ENCODE data around the gene KNDC1.
"Not testable (repeated sequence)": the region's sequence is repeated elsewhere in the genome, so short reads cannot be mapped to it uniquely, and the experiment has no call there.

KNDC1 gene

DNA sequence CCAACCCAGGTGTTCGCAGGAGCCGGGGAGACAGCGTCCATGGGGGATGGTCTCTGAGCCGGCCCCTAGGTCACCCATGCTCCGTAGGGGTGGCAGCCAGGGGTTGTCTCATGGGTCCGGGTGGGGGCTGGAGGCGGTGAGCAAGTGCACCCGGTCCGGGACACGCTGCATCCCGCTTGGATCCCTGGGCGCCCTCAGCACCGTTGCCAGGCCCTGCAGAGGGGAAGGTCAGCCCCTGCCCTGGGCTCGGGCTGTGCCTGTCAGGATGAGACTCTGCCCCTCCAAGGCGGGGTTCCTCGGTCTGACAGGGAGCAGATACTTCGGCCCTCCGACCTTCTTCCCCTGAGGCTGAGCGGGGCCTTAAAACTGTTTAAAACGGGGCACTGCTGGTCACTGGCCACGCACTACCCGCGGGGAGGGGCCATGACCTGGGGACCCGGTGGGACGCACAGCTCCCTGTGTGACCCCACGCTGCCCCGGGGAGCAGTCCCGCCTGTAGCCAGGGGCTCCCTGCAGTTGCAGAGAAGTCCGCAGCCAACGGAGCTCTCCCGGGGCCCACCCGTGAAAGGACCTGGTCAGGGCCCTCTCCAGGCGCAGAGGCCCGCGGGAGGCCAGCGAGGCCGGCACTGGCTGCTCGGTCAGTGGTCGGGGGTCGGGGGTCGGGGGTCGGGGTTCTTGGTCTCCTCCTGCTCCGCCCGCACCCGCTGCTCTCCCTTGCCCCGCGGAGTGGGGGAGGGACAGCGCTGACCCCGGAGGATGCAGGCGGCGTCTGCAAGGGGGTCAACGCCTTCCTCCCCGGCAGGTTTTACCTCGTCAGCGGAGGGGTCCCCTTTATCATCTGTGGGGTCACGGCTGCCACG is 33.4 kb upstream of the KNDC1 start:
- DNase-seq (ENCODE audit: low spot score) = no peak

DNA sequence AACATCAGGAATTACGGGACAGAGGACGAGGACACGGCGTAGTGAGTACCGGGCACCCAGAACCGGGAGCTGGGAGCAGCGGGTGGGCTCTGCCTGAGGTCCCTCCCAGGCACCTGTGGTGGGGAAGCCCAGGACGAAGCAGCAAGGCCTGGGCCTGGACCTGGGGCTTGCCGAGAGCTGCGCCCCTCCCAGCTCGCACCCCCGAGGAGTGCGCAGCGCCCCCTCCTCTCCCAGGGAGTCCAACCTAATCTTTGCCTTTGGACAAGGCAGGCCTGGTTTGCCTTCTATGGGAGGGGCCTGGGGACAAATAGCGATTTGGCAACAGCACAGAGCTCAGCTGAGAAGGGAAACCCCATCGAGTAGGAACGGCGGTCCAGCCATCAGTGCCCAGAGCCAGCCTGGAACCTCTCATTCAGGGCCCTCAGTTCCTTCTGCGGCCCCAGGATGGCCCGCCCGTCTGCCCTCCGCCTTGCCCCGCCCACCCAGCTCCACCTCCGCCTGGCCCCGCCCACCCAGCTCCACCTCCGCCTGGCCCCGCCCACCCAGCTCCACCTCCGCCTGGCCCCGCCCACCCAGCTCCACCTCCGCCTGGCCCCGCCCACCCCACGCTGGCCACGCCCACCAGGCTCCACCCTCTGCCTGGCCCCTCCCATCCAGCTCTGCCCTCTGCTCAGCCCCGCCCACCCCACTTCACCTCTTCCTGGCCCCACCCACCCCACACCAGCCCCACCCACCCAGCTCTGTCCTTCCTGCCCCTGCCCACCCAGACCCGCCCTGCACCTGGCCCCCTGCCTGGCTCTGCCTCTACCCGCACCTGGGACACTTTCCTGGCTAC is 32.5 kb upstream of the KNDC1 start:
- no peak for DNase-seq (ENCODE audit: low spot score)

DNA sequence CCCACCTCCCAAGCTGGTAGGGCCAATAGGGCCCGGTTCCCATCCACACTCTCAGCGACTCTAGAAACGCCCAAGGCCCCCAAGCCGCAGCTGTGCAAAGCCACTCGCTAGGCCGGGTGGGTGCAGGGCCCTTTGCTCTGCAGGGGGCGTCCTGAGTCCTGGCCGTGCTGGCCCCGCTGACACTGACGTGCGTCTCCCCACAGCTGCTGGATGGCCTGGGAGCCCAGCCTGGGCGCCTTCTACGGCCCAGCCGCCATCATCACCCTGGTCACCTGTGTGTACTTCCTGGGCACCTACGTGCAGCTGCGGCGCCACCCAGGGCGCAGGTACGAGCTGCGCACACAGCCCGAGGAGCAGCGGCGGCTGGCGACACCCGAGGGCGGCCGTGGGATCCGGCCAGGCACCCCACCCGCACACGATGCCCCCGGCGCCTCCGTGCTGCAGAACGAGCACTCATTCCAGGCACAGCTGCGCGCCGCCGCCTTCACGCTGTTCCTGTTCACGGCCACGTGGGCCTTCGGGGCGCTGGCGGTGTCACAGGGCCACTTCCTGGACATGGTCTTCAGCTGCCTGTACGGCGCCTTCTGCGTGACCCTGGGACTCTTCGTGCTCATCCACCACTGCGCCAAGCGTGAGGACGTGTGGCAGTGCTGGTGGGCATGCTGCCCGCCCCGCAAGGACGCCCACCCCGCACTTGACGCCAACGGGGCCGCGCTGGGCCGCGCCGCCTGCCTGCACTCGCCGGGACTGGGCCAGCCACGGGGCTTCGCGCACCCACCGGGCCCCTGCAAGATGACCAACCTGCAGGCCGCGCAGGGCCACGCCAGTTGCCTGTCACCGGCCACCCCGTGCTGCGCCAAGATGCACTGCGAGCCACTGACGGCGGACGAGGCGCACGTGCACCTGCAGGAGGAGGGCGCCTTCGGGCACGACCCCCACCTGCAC is 31.6 kb upstream of the KNDC1 start:
- DNase-seq (ENCODE audit: low spot score) = no peak

DNA sequence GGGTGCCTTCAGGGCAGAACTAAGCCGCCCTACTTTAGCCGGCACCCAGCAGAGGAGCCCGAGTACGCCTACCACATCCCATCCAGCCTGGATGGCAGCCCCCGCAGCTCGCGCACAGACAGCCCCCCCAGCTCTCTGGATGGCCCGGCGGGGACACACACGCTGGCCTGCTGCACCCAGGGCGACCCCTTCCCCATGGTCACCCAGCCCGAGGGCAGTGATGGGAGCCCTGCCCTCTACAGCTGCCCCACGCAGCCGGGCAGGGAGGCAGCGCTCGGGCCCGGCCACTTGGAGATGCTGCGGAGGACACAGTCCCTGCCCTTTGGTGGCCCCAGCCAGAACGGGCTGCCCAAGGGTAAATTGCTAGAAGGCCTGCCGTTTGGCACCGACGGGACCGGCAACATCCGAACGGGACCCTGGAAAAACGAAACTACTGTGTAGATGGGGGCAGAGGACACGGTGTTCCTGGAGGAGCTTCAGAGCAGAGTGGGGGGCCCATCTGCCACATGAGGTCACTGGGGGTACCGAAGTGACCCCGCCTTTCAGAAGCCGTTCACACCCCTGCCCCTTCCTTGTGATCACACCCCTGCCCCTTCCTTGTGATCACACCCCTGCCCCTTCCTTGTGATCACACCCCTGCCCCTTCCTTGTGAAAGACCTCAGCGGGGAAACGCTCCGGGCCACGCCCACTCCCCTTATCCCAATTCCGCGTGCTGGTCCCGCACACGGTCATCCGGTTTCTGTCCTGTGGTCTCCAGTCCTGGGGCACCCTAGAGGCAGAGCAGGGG is 30.8 kb upstream of the KNDC1 start:
- DNase-seq (ENCODE audit: low spot score) = no peak

DNA sequence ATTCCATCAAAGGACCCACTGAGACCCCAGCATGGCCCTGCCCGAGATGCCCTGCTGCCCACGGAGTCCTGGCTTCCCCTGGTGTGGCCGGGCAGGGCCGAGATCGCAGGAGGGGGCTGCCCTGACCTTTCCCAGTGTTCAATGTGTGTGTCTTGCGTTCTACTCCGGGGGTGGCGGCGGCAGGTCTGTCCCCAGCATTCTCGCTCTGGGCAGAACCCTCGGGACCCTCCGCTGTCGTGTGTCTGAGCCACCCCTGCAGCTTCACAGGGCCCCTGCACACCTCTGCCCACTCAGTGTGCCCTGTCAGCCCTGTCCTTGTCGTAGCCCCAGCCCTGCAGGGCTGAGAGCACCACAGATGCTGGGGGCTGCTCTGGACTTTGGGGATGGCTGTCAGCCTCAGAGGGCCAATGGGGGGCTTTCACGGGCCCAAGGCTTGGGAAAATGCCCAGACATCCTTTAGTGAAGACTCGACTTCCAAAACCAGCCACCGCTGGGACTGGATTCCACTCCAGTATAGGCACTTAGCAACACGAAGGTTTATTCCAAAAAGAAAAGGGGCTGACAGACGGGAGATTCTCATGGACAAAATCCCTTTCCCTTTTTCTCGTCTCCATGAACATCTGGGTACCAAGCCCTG is 30.0 kb upstream of the KNDC1 start:
- DNase-seq (ENCODE audit: low spot score) = no peak

DNA sequence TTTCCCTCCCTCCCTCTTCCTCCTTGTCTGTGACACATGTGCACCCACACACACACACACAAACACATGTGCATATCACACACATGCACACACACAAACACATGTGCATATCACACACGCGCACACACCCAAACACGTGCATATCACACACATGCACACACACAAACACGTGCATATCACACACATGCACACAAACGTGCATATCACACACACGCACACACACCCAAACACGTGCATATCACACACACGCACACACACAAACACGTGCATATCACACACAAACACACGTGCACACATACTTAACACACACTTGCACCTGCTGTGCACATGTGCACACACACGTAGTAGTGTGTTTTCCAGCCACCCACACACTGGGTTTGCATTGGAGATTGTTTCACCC is 29.4 kb upstream of the KNDC1 start:
- no peak for DNase-seq (ENCODE audit: low spot score)

DNA sequence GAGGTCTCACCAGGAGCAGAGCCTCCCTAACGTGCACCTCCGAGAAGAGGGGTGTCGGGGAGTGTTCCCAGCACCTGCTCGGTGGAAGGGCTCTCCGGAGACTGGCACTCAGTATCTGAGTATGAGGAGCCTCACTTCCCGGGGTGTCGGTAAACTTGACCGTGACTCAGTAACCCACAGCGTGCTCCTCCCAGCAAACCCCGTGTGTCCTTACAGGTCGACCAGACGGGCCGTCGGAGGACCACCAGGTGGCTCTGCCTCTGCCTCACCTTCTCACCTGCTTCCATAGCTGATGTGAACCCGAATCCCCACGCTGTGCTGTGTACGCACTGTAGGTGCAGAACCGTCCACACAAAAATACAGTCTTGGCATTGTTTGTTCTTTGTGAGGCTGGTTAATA is 29.0 kb upstream of the KNDC1 start:
- DNase-seq (ENCODE audit: low spot score) = no peak

DNA sequence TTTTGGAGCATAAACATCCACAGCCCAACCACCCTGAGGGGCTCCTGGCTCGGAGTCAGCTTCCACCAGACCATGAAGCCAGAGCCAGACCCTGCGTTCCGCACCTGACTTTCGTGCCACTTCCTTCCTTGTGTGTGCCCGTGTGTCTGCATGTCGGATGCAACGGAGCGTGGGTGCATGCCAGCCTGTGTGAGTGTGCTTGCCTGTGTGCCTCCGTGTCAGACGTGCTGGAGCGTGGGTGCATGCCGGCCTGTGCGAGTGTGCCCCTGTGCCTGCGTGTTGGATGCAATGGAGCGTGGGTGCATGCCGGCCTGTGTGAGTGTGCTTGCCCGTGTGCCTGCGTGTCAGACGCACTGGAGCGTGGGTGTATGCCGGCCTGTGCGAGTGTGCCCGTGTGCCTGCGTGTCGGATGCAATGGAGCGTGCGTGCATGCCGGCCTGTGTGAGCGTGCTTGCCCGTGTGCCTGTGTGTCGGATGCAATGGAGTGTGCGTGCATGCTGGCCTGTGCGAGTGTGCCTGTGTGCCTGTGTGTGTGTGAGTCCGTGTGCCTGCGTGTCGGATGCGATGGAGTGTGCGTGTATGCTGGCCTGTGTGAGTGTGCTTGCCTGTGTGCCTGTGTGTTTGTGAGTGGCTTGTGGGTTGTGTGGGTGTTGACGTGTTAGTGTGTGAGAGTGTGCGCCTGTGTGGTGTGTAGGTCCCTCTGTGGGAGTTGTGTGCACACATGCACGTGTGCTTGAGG is 28.1 kb upstream of the KNDC1 start:
- DNase-seq (ENCODE audit: low spot score) = no peak

DNA sequence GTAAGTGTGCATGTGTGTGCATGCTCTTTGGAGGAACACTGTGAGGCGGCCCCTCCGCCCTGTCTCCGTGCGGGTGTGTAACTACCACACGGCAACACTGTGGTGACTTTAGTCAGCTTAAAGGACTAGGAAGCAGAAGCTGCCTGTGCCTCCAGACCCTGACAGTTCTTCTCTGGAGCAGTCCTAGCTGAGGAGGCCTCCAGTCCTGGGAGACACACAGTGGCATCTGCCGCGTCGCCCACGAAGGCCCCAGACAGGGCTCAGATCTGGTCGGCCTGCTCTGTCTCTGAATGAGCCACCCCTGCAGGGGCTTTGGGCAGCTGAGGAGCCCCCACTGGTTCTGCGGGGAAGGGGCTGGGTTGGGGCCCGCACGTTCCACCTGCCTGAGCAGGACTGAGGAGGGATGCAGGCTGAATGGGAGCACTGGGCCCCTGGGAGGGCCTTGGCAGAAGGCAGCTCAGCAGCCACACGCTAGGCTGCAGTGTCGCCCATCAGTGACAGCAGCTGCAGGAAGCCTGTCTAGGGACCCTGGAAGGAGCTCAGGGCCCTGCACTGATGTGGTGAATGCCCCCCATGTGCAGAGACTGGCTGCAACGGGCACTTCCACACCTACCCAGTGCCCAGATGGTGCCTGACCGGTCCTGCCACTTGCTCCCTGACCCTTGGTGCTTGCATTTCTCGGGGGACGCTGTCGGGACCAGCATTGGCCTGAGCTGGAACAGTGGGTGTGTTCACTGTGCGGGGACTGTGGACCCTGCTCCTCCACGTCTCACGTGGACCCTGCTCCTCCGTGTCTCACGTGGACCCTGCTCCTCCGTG is 27.3 kb upstream of the KNDC1 start:
- no peak for DNase-seq (ENCODE audit: low spot score)

DNA sequence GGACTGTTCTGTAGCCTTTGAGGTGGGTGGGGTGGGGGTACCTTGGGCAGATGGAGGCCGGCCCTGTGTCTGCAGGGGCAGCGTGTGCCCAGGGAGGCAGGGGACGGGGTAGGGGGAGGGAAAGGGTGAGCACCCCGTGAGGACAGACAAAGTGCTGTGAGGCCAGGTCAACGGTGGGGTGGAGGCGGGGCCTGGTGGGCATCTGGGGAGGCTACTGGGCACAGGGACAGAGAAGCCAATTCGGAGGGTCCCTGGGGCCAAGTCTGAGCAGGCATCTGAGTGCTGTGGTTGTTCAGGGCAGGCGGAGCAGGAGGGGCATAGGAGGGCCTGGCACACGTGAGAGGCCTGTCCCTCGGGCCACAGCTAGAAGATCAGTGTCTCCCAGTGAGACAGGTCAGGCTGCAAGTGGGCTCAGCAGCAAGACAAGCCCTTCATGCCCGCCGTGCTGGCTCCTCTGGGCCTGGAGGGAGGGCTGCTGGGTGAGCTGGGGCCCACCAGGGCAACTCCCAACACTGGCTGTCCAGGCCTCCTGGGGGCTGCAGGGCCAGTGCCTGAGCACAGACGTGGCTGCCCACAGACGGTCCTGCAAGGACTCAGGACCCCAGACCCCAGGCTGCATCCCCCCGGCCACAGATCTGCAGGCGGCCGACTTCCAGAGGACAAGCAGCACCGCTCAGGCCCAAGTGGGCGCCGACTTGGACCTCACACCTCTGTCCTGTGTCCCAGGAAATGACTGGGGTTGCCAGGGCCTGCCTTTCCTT is 26.4 kb upstream of the KNDC1 start:
- DNase-seq (ENCODE audit: low spot score) = no peak

DNA sequence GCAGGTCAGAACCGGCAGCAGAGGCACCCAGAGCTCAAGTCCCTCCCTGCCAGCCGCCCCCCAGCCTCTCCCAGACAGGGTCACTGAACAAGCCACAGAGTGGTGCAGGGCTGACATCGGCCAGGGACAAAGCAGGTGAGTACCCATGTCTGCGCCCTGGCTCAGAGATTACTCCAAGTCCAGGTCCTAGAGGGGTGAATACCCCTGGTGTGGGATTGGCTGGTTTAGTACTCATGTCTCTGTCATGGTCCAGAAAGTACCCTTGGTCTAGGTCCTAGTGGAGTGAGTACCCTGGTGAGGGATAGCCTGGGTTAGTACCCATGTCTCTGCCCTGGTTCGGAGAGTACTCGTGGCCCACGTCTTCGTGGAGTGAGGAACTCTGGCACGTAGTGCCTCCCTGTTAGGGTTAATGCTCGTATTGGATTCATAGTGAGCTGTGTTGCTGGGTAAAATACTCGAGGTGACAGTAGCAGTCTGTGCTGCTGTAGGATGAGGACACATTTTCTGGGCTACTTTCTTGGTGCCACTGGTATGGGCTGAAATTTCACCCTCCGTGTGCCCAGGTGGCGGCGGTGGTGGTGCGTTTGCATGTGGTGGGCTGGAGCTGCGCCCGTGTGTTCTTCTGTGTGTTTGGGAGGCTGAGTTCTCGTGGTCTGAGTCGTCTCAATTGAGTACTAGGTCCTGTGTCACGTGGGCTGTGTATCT is 25.5 kb upstream of the KNDC1 start:
- DNase-seq (ENCODE audit: low spot score) = no peak

DNA sequence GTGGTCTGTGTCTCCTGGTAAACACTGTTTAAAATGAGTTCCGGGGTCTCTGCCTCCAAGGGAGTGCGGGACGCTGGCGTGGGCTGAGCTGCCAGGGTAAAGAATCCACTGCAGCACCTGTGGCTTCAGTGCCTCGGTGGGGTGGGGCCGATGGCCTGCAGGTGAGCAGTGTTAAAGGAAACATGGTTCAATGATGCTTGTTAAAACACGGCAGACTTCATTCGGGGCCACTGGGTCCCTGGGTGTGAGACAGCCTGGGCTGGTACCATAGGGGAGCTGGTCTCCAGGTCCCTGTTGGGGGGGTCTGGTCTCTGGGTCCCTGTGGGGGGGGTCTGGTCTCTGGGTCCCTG is 24.9 kb upstream of the KNDC1 start:
- DNase-seq (ENCODE audit: low spot score) = no peak

DNA sequence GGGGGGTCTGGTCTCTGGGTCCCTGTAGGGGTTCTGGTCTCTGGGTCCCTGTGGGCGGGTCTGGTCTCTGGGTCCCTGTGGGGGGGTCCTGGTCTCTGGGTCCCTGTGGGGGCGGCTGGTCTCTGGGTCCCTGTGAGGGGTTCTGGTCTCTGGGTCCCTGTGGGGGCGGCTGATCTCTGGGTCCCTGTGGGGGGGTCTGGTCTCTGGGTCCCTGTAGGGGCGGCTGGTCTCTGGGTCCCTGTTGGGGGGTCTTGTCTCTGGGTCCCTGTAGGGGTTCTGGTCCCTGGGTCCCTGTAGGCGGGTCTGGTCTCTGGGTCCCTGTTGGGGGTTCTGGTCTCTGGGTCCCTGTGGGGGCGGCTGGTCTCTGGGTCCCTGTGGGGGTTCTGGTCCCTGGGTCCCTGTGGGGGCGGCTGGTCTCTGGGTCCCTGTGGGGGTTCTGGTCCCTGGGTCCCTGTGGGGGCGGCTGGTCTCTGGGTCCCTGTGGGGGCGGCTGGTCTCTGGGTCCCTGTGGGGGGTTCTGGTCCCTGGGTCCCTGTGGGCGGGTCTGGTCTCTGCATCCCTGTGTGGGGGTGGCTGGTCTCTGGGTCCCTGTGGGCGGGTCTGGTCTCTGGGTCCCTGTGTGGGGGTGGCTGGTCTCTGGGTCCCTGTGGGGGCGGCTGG is 22.4 kb upstream of the KNDC1 start:
- not testable (repeated sequence) for DNase-seq (ENCODE audit: low spot score)

DNA sequence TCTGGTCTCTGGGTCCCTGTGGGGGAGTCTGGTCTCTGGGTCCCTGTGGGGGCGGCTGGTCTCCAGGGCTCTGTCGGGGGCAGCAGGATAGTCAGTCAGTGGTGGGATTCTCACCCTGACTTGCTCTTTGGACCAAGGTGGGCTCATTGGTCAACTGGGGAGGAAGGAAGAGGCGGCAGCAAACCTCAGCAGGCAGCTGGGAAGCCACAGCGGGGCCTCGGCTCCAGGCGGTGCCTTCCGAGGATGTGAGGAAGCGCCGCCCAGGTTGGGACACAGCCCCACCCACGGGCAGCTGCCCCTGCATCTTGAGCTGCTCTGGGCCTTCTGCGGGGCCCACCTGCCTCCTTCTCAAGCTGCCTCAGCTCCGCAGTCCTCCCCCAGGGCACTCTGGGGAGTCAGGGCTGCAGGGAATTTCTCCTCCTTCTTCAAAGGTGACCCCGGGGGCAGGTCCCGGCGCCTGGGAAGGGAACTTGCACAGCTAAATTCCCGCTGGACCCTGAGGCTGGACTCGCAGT is 20.4 kb upstream of the KNDC1 start:
- no peak for DNase-seq (ENCODE audit: low spot score)

DNA sequence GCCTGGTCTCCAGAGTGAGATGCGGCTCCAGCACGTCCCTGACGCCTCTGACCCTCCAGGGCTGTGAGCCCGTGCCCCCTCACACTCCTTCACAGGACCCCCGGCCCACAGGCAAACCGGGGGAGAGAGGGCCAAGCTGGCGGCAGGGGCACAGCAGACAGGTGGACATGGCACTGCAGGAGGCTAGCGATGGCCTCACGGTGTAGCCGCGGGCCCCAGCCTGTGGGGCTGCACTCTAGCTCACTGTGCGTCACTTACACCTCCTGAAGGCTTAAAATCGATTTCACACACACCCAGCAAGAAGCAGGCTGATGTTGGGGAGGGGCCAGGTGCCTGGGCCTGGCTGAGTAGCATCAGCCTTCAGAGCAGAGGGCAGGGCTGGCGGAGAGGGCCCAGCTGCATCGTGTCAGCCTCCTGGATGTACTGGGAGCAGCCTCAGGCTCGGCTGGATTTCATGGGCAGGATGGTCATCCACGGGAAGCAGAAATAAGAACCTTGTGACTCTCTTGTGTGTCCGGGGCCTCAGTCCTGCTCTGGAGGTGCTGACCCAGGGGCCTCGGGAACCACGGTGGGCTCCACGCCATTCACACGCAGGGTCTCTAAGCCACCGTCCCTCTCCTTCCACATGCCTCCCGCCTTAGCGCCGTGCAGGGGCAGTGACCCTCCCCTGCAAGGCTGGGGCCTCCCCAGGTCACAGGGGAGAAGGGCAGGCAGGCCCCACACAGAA is 19.4 kb upstream of the KNDC1 start:
- DNase-seq (ENCODE audit: low spot score) = no peak

DNA sequence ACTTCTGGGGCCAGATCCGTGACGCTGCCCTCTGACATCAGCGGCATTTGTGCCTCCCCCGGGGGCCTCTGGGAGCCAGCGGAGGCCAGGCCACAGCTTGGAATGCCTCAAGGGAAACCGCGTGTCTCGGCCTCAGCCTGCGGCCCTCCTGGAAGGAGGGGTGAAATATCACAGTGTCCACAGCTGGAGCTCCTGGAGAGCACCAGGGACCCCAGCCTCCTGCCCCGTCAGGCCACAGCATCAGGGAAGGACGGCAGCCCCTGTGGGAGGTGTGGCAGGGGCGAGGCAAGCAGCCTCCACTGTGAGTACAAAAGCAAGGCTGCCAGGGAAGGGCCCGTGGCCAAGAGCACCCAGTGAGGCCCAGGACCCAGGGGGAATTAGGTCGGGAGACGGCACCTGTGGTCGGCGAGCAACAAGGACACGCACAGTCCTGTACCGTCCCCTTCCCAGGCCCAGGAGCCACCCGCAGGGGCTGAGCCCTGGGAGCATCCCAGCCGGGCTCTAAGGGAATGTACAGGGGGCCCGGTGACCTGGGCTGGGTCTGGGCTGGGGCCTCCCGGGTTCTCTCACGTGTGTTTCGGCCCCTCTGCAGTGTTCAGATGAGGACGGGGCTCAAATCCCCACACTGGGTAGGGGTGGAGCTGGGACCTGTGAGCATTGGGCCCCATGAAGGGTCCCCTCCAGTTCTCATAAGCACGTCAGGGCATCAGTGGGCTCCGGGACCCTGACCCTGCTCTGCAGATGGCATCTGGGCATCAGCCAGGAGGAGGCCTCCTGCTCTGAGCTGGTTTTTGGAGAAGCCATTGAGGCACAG is 18.7 kb upstream of the KNDC1 start:
- DNase-seq (ENCODE audit: low spot score) = no peak

Data from kidney capillary endothelial cell (primary cell).